ENCODE results near the gene NKX1-2. TPM values are rescaled to one million over a fixed set of nuclear protein-coding genes. Genes with fewer than 3 reads are reported as not detected.

The NKX1-2 gene
- total and polyA plus RNA-seq, 2 of the 8 experiments (the other 6 are each of a cell fraction or from before 2014, with no cell fraction given): 12.7 to 34.9 TPM

DNA sequence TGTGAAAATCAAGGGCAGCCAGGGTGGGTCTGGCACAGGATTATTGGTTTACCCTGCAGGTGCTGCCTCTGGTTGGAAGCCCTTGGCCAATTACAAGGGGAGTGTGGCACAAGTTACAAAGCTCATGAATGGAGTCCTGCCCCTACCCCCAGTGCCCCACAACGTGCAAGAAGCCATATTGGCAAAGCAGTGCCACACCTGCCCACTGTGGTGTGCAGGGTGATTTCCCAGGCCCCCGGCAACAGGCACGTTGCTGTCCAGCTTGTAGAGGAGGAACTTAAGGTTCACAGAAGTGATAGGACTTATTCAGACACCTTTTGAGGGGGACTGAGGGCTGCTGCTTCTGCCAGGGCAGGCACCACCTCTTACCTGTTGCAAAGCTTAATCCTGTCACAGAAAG, 23.2 kb upstream of the NKX1-2 start (continued):
- TF ChIP-seq SP1 (IDR thresholded peaks at IDR 0.05; ENCODE audit: low read depth, low read length) (no peak), FOSL1 (IDR thresholded peaks at IDR 0.05; ENCODE audit: insufficient read depth, low read depth, low read length) (no peak), SIX5 (IDR thresholded peaks at IDR 0.05; ENCODE audit: low read depth, low read length) (no peak), GABPA (IDR thresholded peaks at IDR 0.05; ENCODE audit: borderline replicate concordance, insufficient read depth, low read length) (no peak), POU5F1 (IDR thresholded peaks at IDR 0.05; ENCODE audit: low read depth, low read length) (no peak), CBX8 (IDR thresholded peaks at IDR 0.05; ENCODE audit: borderline replicate concordance, low read depth, low read length) (no peak), SRF (IDR thresholded peaks at IDR 0.05; ENCODE audit: low read depth, low read length) (no peak)
- TF ChIP-seq, protein P1, sequence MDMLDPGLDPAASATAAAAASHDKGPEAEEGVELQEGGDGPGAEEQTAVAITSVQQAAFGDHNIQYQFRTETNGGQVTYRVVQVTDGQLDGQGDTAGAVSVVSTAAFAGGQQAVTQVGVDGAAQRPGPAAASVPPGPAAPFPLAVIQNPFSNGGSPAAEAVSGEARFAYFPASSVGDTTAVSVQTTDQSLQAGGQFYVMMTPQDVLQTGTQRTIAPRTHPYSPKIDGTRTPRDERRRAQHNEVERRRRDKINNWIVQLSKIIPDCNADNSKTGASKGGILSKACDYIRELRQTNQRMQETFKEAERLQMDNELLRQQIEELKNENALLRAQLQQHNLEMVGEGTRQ (IDR thresholded peaks at IDR 0.05; ENCODE audit: low read length): no peak

Measured in H1 (cell line).